Ishikawa (cell line): Measurements from ENCODE around the gene SULT4A1.

ENCODE experiments used
- EGR1 ChIP-seq: IDR thresholded peaks from 2 replicates; pipeline ENCODE4 v1.6.1; 2012
- EP300 ChIP-seq: IDR thresholded peaks from 2 replicates; pipeline ENCODE4 v1.6.1; 2012; ENCODE audit warnings: borderline replicate concordance
- REST ChIP-seq: IDR thresholded peaks from 2 replicates; pipeline ENCODE4 v1.6.1; 2012; ENCODE audit warnings: low read depth, mild to moderate bottlenecking
- TAF1 ChIP-seq: IDR thresholded peaks from 2 replicates; pipeline ENCODE4 v1.6.1; 2012; ENCODE audit warnings: low read depth, mild to moderate bottlenecking
- TCF12 ChIP-seq: IDR thresholded peaks from 2 replicates; pipeline ENCODE4 v1.6.1; 2012; ENCODE audit warnings: low read depth
- TEAD4 ChIP-seq: IDR thresholded peaks from 2 replicates; pipeline ENCODE4 v1.6.1; 2012
- TF ChIP-seq, protein P1 (sequence below): IDR thresholded peaks from 2 replicates; pipeline ENCODE4 v1.6.1; 2012

DNA sequence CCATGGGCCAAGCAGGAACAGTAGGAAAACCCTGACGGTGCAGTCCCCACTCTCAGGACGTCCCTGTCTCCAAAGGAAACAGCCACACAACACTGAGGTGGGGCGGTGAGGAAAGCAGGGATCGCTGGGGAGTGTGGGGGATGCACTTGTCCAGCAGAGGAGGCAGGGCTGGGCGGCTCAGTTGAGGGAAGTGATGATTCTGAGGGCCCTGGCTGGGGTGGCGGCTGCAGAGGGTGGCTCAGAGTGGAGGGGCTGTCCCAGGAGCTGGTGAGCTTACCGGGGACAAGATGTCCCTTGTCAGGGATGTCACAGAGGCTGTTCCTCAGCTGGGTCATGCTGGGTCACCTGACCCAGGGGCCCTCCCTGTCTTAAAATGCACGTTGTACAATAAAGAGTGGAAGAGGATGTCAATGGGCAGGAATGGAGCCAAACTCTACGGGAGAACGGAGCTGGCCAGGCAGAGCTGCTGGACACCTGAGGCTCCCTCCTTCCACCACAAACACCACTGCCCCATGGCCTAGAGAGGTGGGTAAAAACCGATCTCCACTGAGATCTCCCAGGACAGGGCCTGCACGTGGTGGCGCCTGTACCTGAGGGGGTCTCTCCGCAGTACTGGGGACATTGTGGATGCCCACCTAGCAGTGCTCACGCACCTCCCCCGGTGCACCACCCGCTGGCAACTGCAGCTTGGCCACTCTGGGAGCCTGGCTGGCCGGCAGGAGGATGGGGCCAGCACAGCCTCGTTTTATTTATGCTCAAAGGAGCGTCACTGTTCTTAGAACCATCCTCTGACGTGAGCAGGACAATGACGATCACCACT, 40.5 kb downstream of the SULT4A1 start:
- TF ChIP-seq EGR1, result no peak
- TF ChIP-seq TAF1, result no peak
- TF ChIP-seq REST, result no peak
- no peak for TF ChIP-seq EP300
- TF ChIP-seq TEAD4, result no peak
- TF ChIP-seq, protein P1, sequence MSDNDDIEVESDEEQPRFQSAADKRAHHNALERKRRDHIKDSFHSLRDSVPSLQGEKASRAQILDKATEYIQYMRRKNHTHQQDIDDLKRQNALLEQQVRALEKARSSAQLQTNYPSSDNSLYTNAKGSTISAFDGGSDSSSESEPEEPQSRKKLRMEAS, result no peak
- TF ChIP-seq TCF12, result no peak
